AG08396 (cell line): ENCODE results near the gene TTC16.

ENCODE experiments used
- DNase-seq: peaks from one replicate; pipeline ENCODE4 v3.0.0; 2012; ENCODE audit warnings: low spot score, mixed read lengths

The TTC16 gene

GRCh38 chr9:127715470-127716337 is at the start of gene TTC16, which contains the start of gene PTRH1:
Gene TTC16 (plus strand): TSS chr9:127716079. CDS start chr9:127716146, 67 bp downstream.
Gene PTRH1 (minus strand): TSS chr9:127715663. CDS start chr9:127715639, 24 bp downstream.
- peak; percentile 99 for DNase-seq

- DNase-seq: no peak
Observed at GRCh38 chr9:127667127-127667844, 48.6 kb upstream of the TTC16 start.

- no peak for DNase-seq
Observed at GRCh38 chr9:127667906-127668305, 48.0 kb upstream of the TTC16 start.

GRCh38 chr9:127673234-127673633 is 42.6 kb upstream of the TTC16 start:
- no peak for DNase-seq

- DNase-seq: no peak
Observed at GRCh38 chr9:127676638-127677037, 39.2 kb upstream of the TTC16 start.

GRCh38 chr9:127679506-127679905 is 36.4 kb upstream of the TTC16 start:
- no peak for DNase-seq

GRCh38 chr9:127680226-127680625 is 35.7 kb upstream of the TTC16 start:
- DNase-seq: no peak

- no peak for DNase-seq
Observed at GRCh38 chr9:127680846-127681245, 35.0 kb upstream of the TTC16 start.

GRCh38 chr9:127682351-127683136 is 33.3 kb upstream of the TTC16 start:
- no peak for DNase-seq

GRCh38 chr9:127683723-127684122 is 32.2 kb upstream of the TTC16 start:
- peak; percentile 67 for DNase-seq

GRCh38 chr9:127684576-127684975 is 31.3 kb upstream of the TTC16 start:
- peak; percentile 67 for DNase-seq

- no peak for DNase-seq
Observed at GRCh38 chr9:127686461-127687393, 29.2 kb upstream of the TTC16 start.

GRCh38 chr9:127689329-127690000 is 26.4 kb upstream of the TTC16 start:
- DNase-seq: no peak

- DNase-seq: no peak
Observed at GRCh38 chr9:127690735-127691134, 25.1 kb upstream of the TTC16 start.

GRCh38 chr9:127692071-127692470 is 23.8 kb upstream of the TTC16 start:
- DNase-seq: no peak

GRCh38 chr9:127693143-127693542 is 22.7 kb upstream of the TTC16 start:
- DNase-seq: no peak

- DNase-seq: no peak
Observed at GRCh38 chr9:127693697-127694096, 22.2 kb upstream of the TTC16 start.

GRCh38 chr9:127694890-127695720 is 20.8 kb upstream of the TTC16 start:
- DNase-seq: no peak

GRCh38 chr9:127697575-127697974 is 18.3 kb upstream of the TTC16 start:
- no peak for DNase-seq

GRCh38 chr9:127698386-127698785 is 17.5 kb upstream of the TTC16 start:
- no peak for DNase-seq
